Measurements from ENCODE around the gene SPAG16. TPM values are rescaled to one million over a fixed set of nuclear protein-coding genes. Genes with fewer than 3 reads are reported as not detected.

Gene SPAG16
- total and polyA plus RNA-seq, 2 donors, result 17.7 to 104 TPM

- H3K36me3 ChIP-seq (ENCODE audit: insufficient read depth), result no peaks in the 10 kb centered on the region
- WGBS, result 69% methylated on average over 1 of the region's 1 CpG
- no peak for DNase-seq (ENCODE audit: extremely low spot score)
- no peak overlapping the region for H3K4me3 ChIP-seq (ENCODE audit: low read depth, low read length)
- no peaks in the 10 kb centered on the region for H3K4me1 ChIP-seq (ENCODE audit: insufficient read depth)
- no peak overlapping the region for H3K27ac ChIP-seq (ENCODE audit: low read depth)
These were observed 960.6 kb downstream of the SPAG16 start for GRCh38 chr2:214244847-214245246.

GRCh38 chr2:214246417-214246816 is 962.2 kb downstream of the SPAG16 start:
- H3K4me1 ChIP-seq (ENCODE audit: insufficient read depth), result no peaks in the 10 kb centered on the region

GRCh38 chr2:214247531-214247930 is 963.3 kb downstream of the SPAG16 start:
- no peaks in the 10 kb centered on the region for H3K4me1 ChIP-seq (ENCODE audit: insufficient read depth)
- H3K27ac ChIP-seq (ENCODE audit: low read depth), result no peak overlapping the region
- H3K36me3 ChIP-seq (ENCODE audit: insufficient read depth), result no peaks in the 10 kb centered on the region
- WGBS, result 88% methylated on average over 3 of the region's 3 CpGs
- no peak for DNase-seq (ENCODE audit: extremely low spot score)
- H3K4me3 ChIP-seq (ENCODE audit: low read depth, low read length), result no peak overlapping the region

More at GRCh38 chr2:214246417-214246816, 962.2 kb downstream of the SPAG16 start:
- no peak for DNase-seq (ENCODE audit: extremely low spot score)
- no peak overlapping the region for H3K4me3 ChIP-seq (ENCODE audit: low read depth, low read length)
- no peaks in the 10 kb centered on the region for H3K36me3 ChIP-seq (ENCODE audit: insufficient read depth)
- no peak overlapping the region for H3K27ac ChIP-seq (ENCODE audit: low read depth)

- H3K4me1 ChIP-seq (ENCODE audit: insufficient read depth), result no peaks in the 10 kb centered on the region
- 68% methylated on average over 1 of the region's 1 CpG for WGBS
- H3K36me3 ChIP-seq (ENCODE audit: insufficient read depth), result no peaks in the 10 kb centered on the region
- no peak for DNase-seq (ENCODE audit: extremely low spot score)
- H3K27ac ChIP-seq (ENCODE audit: low read depth), result no peak overlapping the region
- no peak overlapping the region for H3K4me3 ChIP-seq (ENCODE audit: low read depth, low read length)
These were observed 970.8 kb downstream of the SPAG16 start for GRCh38 chr2:214255046-214255445.

GRCh38 chr2:214261683-214262082 is 977.4 kb downstream of the SPAG16 start:
- no peaks in the 10 kb centered on the region for H3K36me3 ChIP-seq (ENCODE audit: insufficient read depth)
- H3K27ac ChIP-seq (ENCODE audit: low read depth), result no peak overlapping the region
- 79% methylated on average over 1 of the region's 1 CpG for WGBS
- no peak overlapping the region for H3K4me3 ChIP-seq (ENCODE audit: low read depth, low read length)
- no peaks in the 10 kb centered on the region for H3K4me1 ChIP-seq (ENCODE audit: insufficient read depth)
- DNase-seq (ENCODE audit: extremely low spot score), result no peak

- H3K4me1 ChIP-seq (ENCODE audit: insufficient read depth), result no peaks in the 10 kb centered on the region
- WGBS, result 49% methylated on average over 1 of the region's 1 CpG
- no peak overlapping the region for H3K4me3 ChIP-seq (ENCODE audit: low read depth, low read length)
- H3K36me3 ChIP-seq (ENCODE audit: insufficient read depth), result no peaks in the 10 kb centered on the region
- no peak overlapping the region for H3K27ac ChIP-seq (ENCODE audit: low read depth)
- DNase-seq (ENCODE audit: extremely low spot score), result no peak
These were observed 979.9 kb downstream of the SPAG16 start for GRCh38 chr2:214264171-214264570.

- no peak for DNase-seq (ENCODE audit: extremely low spot score)
- Histone ChIP-seq H3K4me3 (ENCODE audit: low read depth, low read length) (no peak overlapping the region), H3K27ac (ENCODE audit: low read depth) (no peak overlapping the region), H3K36me3 (ENCODE audit: insufficient read depth) (no peaks in the 10 kb centered on the region), H3K4me1 (ENCODE audit: insufficient read depth) (no peaks in the 10 kb centered on the region)
- 68% methylated on average over 3 of the region's 3 CpGs for WGBS
These were observed 981.8 kb downstream of the SPAG16 start for GRCh38 chr2:214265991-214266489.

DNA sequence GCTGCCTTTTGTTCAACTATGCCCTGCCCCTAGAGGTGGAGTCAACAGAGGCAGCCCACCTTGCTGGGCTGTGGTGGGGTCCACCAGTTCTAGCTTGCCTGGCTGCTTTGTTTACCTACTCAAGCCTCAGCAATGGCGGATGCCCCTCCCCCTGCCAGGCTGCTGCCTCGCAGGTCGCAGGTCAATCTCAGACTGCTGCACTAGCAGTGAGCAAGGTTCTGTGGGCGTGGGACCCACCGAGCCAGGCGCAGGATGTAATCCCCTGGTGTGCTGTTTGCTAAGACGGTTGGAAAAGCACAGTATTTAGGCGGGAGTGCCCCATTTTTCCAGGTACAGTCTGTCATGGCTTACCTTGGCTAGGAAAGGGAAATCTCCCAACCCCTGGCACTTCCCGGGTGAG is 993.6 kb downstream of the SPAG16 start:
- DNase-seq (ENCODE audit: extremely low spot score), result no peak
- Histone ChIP-seq H3K4me3 (ENCODE audit: low read depth, low read length) (no peak overlapping the region), H3K27ac (ENCODE audit: low read depth) (no peak overlapping the region), H3K36me3 (ENCODE audit: insufficient read depth) (no peaks in the 10 kb centered on the region), H3K4me1 (ENCODE audit: insufficient read depth) (no peaks in the 10 kb centered on the region)
- WGBS, result 82% methylated on average over 9 of the region's 9 CpGs

DNA sequence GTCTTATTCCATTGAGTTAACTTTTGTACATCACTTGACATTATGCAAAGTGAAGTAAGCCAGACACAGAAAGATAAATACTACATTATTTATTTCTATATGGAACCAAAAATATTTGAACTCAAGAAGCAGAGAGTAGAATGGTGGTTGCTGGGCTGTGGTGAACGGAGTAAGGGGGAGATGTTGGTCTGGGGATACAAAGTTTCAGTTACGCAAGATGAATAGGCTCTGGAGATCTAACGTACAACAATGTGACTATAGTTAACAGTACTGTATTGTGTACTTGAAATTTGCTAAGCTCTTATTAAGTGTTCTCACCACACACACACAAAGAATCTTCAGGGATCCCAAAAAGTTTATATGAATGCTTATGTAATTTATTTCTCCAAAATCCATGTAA is 1001.7 kb downstream of the SPAG16 start:
- no peak overlapping the region for H3K4me3 ChIP-seq (ENCODE audit: low read depth, low read length)
- H3K4me1 ChIP-seq (ENCODE audit: insufficient read depth), result no peaks in the 10 kb centered on the region
- DNase-seq (ENCODE audit: extremely low spot score), result no peak
- H3K36me3 ChIP-seq (ENCODE audit: insufficient read depth), result no peaks in the 10 kb centered on the region
- H3K27ac ChIP-seq (ENCODE audit: low read depth), result no peak overlapping the region
- WGBS, result 50% methylated on average over 3 of the region's 3 CpGs

- Histone ChIP-seq H3K4me3 (ENCODE audit: low read depth, low read length) (no peak overlapping the region), H3K36me3 (ENCODE audit: insufficient read depth) (no peaks in the 10 kb centered on the region), H3K27ac (ENCODE audit: low read depth) (no peak overlapping the region), H3K4me1 (ENCODE audit: insufficient read depth) (no peaks in the 10 kb centered on the region)
- DNase-seq (ENCODE audit: extremely low spot score), result no peak
These were observed 1009.3 kb downstream of the SPAG16 start for GRCh38 chr2:214293593-214293992.

- H3K4me3 ChIP-seq (ENCODE audit: low read depth, low read length), result no peak overlapping the region
- DNase-seq (ENCODE audit: extremely low spot score), result no peak
- no peak overlapping the region for H3K27ac ChIP-seq (ENCODE audit: low read depth)
- no peaks in the 10 kb centered on the region for H3K4me1 ChIP-seq (ENCODE audit: insufficient read depth)
- H3K36me3 ChIP-seq (ENCODE audit: insufficient read depth), result no peaks in the 10 kb centered on the region
These were observed 1010.2 kb downstream of the SPAG16 start for GRCh38 chr2:214294426-214294825.

GRCh38 chr2:214297423-214297822 is 1013.2 kb downstream of the SPAG16 start:
- 69% methylated on average over 2 of the region's 2 CpGs for WGBS
- no peaks in the 10 kb centered on the region for H3K4me1 ChIP-seq (ENCODE audit: insufficient read depth)
- no peak for DNase-seq (ENCODE audit: extremely low spot score)
- no peak overlapping the region for H3K4me3 ChIP-seq (ENCODE audit: low read depth, low read length)
- H3K36me3 ChIP-seq (ENCODE audit: insufficient read depth), result no peaks in the 10 kb centered on the region
- no peak overlapping the region for H3K27ac ChIP-seq (ENCODE audit: low read depth)

- no peak overlapping the region for H3K4me3 ChIP-seq (ENCODE audit: low read depth, low read length)
- H3K4me1 ChIP-seq (ENCODE audit: insufficient read depth), result no peaks in the 10 kb centered on the region
- H3K27ac ChIP-seq (ENCODE audit: low read depth), result no peak overlapping the region
- no peak for DNase-seq (ENCODE audit: extremely low spot score)
- H3K36me3 ChIP-seq (ENCODE audit: insufficient read depth), result no peaks in the 10 kb centered on the region
These were observed 1026.1 kb downstream of the SPAG16 start for GRCh38 chr2:214310319-214310718.

DNA sequence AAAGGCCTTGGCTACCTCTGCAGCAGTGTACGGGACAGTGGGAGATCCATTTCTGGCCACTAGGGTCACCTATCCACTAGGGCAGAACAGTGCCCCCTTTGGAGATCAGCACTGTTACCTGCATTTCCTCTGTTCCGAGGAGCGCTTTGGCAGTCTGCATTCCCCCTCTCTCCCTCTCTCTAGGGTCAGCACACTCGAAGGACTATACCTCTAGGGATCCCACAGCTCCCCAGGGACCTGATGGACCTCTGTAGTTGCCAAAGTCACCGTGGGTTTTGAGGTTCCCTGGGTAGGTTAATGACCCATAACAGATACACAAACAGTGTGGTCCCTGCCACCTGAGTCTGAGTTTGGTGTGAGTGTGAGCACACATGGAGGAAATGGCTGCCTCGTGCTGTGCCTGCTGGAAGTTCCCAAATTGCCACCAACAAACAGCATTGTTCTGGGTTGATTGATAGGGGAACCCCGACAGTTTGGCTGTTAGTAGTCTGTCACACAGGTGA is 1026.8 kb downstream of the SPAG16 start:
- H3K27ac ChIP-seq (ENCODE audit: low read depth), result no peak overlapping the region
- no peak overlapping the region for H3K4me3 ChIP-seq (ENCODE audit: low read depth, low read length)
- WGBS, result 75% methylated on average over 7 of the region's 7 CpGs
- H3K36me3 ChIP-seq (ENCODE audit: insufficient read depth), result no peaks in the 10 kb centered on the region
- no peak for DNase-seq (ENCODE audit: extremely low spot score)
- H3K4me1 ChIP-seq (ENCODE audit: insufficient read depth), result no peaks in the 10 kb centered on the region
